Progenitor cell of endocrine pancreas (in vitro differentiated cells): ENCODE results near the gene PLCE1. TPM values are rescaled to one million over a fixed set of nuclear protein-coding genes. Genes with fewer than 3 reads are reported as not detected.
A peak's percentile ranks its signal among the peaks of the same experiment; 100 is the strongest.

Experiments
- DNase-seq: peaks from one replicate; pipeline ENCODE4 v3.0.0; 2021; ENCODE audit warnings: low spot score; ENCODE audit not compliant: unreplicated experiment
- H3K27ac Mint-ChIP-seq: 2 replicates; pipeline ENCODE4 v1.8.0; 2021; ENCODE audit warnings: mild to moderate bottlenecking, moderate library complexity, mixed read lengths
- H3K27me3 Mint-ChIP-seq: 2 replicates; pipeline ENCODE4 v1.8.0; 2021; ENCODE audit warnings: mixed read lengths
- H3K36me3 Mint-ChIP-seq: 2 replicates; pipeline ENCODE4 v1.8.0; 2022; ENCODE audit warnings: mixed read lengths; ENCODE audit not compliant: insufficient read depth
- H3K4me1 Mint-ChIP-seq: 2 replicates; pipeline ENCODE4 v1.8.0; 2021; ENCODE audit warnings: low read depth, mixed read lengths
- H3K4me3 Mint-ChIP-seq: 2 replicates; pipeline ENCODE4 v1.8.0; 2021; ENCODE audit warnings: low read depth, mild to moderate bottlenecking, moderate library complexity, mixed read lengths
- H3K9me3 Mint-ChIP-seq: 2 replicates; pipeline ENCODE4 v1.8.0; 2021; ENCODE audit warnings: low read depth, mixed read lengths
- CTCF ChIP-seq: fragments of 200-600 bp; sonication (generic); IDR thresholded peaks from one replicate; pipeline ENCODE4 v1.5.0; 2021; ENCODE audit warnings: antibody characterized with exemption, mild to moderate bottlenecking; ENCODE audit not compliant: unreplicated experiment
- total RNA-seq: library from RNA; stranded (reverse); gene quantifications from 2 replicates; pipeline ENCODE4 v1.2.1, GENCODE V29; 2021

Gene PLCE1
- total RNA-seq, 1 donor from 2014 or later, result 14.1 TPM

- H3K27me3 Mint-ChIP-seq, result no peaks in the 10 kb centered on the region
- H3K9me3 Mint-ChIP-seq, result no peaks in the 10 kb centered on the region
- DNase-seq, result no peak
- H3K36me3 Mint-ChIP-seq, result peaks cover 5% of the 10 kb centered on the region
- H3K4me3 Mint-ChIP-seq, result no peak overlapping the region
- H3K4me1 Mint-ChIP-seq, result peaks cover 44% of the 10 kb centered on the region
- H3K27ac Mint-ChIP-seq, result no peak overlapping the region
- TF ChIP-seq CTCF, result no peak
These were observed 11.3 kb downstream of the PLCE1 start for GRCh38 chr10:94005050-94005449.

GRCh38 chr10:94006591-94007550 lies 13.1 kb downstream of the PLCE1 start:
- Mint-ChIP-seq H3K9me3 (peaks cover 3% of the 10 kb centered on the region), H3K27me3 (no peaks in the 10 kb centered on the region), H3K27ac (peak overlapping the region; percentile 95), H3K4me1 (peaks cover 35% of the 10 kb centered on the region), H3K4me3 (peak overlapping the region; percentile 50), H3K36me3 (peaks cover 10% of the 10 kb centered on the region)
- no peak for TF ChIP-seq CTCF
- no peak for DNase-seq

- Mint-ChIP-seq H3K36me3 (peaks cover 10% of the 10 kb centered on the region), H3K4me1 (peaks cover 42% of the 10 kb centered on the region), H3K27me3 (no peaks in the 10 kb centered on the region), H3K27ac (peak overlapping the region; percentile 57), H3K9me3 (peaks cover 3% of the 10 kb centered on the region), H3K4me3 (no peak overlapping the region)
- no peak for DNase-seq
- TF ChIP-seq CTCF, result no peak
These were observed 14.8 kb downstream of the PLCE1 start for GRCh38 chr10:94008526-94008925.

GRCh38 chr10:94010116-94010515 lies 16.4 kb downstream of the PLCE1 start:
- no peak for TF ChIP-seq CTCF
- peaks cover 42% of the 10 kb centered on the region for H3K4me1 Mint-ChIP-seq
- DNase-seq, result no peak
- peaks cover 10% of the 10 kb centered on the region for H3K36me3 Mint-ChIP-seq
- H3K27ac Mint-ChIP-seq, result no peak overlapping the region
- no peak overlapping the region for H3K4me3 Mint-ChIP-seq
- no peaks in the 10 kb centered on the region for H3K27me3 Mint-ChIP-seq
- peaks cover 3% of the 10 kb centered on the region for H3K9me3 Mint-ChIP-seq

- Mint-ChIP-seq H3K4me1 (peaks cover 42% of the 10 kb centered on the region), H3K27ac (peak overlapping the region; percentile 10), H3K36me3 (peaks cover 10% of the 10 kb centered on the region), H3K27me3 (no peaks in the 10 kb centered on the region), H3K4me3 (no peak overlapping the region), H3K9me3 (peaks cover 3% of the 10 kb centered on the region)
- DNase-seq, result no peak
- TF ChIP-seq CTCF, result no peak
These were observed 17.2 kb downstream of the PLCE1 start for GRCh38 chr10:94010886-94011285.
